GM19099 (cell line): ENCODE measurements around the gene ABHD6.

ENCODE experiments used
- POLR2A ChIP-seq: IDR thresholded peaks from 3 replicates; pipeline ENCODE4 v1.6.1; 2011; ENCODE audit warnings: low read depth; ENCODE audit not compliant: insufficient read length; ENCODE audit errors: extremely low read depth

Gene ABHD6

DNA sequence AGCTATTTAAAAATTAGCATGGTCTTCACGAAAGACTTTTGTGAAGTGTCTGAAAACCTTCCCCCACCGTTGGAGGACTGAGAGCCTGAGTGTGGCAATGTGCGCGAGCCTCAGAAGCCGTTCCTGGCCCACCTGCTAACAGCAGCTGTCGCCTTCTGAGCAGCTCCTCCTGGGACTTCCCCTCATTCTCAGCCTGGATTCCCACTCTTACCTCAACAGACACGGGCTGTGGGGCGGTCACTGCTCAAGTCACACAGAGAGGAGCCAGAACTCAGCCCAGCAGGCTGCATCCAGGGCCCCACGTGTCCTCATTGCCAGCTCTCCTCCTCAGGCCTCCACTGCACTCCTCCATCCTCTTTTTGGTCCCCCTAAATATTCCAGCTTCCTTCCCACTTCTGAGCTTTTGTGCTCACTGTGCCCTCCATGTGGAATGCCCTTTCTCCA lies 34.7 kb upstream of the ABHD6 start:
- no peak for TF ChIP-seq POLR2A

DNA sequence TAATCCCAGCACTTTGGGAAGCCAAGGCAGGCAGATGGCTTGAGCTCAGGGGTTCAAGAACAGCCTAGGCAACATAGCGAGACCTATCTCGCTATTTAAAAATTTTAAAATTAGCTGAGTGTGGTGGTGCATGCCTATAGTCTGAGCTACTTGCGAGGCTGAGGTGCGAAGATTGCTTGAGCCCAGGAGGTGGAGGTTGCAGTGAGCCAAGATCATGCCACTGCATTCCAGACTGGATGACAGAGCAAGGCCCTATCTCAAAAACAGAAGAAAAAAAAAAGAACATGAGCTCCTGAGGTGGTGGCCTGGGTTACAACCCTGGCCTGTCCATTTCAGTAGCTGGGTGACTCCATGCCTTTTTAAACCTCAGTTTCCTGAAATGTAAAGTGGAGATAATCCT lies 34.1 kb upstream of the ABHD6 start:
- TF ChIP-seq POLR2A = no peak

DNA sequence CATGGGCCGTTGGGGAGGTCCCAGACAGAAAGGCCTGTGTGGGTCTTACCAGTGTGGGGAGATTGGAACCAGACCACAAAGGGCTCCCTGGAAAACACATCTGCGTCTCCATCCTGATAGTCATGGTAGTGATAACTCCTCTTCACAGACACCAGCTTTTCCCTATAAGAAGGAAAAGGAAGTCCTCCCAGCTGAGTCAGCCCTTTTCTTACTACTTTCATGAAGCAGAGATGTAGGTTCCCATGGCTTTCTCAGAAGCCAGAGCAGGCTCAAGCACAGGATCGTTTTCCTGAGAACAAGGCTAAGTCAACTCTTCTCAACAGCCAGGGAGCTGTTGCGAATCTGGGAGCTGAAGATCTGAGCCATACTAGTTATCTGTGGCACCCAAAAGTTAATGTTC lies 32.9 kb upstream of the ABHD6 start:
- no peak for TF ChIP-seq POLR2A

DNA sequence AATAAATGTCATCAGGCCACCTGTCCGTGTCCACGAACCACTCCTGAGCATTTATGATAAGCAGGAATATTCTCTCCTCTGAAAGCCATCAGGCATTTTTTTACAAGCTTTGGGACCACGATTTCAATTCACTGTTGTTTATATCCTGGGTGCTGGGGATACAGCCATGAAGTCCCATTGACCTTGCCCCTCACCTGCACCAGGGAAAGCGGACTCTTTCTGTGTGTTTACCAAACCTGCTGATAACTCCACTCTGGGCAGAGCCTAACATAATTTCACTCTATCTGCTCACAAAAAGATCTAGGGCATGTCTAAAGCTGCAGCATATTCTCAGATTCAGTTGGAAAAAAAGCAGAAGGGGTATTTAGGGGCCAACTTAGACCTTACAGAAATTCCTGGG lies 31.6 kb upstream of the ABHD6 start:
- TF ChIP-seq POLR2A = no peak

DNA sequence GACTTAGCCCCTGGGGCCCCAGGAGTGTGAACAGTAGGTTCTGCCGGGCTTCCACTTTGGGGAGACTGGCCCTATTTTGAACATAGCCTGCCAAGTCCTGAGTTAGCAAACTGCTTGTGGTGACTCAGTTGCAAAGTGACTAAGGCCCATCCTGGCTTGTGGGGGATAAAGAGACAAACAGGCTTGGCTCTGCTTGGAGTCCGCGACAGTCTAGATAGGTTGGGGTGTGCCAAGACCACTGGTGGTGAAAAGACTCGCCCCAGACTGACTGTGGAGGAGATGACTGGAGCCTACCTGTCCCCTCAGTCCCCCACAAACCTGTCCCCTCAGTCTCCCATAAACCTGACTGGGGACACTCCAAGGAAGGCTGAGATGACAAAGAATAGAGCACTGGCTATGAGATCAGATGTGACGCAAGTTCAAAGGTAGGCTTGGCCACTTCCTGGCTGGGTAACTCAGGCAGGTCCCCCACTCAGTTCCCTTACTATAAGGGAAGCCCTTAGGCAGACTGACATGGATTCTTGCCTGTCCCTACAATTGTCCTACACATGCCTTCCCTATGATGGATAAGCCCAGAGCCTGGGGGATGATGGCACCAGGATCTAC lies 31.1 kb upstream of the ABHD6 start:
- TF ChIP-seq POLR2A = no peak

DNA sequence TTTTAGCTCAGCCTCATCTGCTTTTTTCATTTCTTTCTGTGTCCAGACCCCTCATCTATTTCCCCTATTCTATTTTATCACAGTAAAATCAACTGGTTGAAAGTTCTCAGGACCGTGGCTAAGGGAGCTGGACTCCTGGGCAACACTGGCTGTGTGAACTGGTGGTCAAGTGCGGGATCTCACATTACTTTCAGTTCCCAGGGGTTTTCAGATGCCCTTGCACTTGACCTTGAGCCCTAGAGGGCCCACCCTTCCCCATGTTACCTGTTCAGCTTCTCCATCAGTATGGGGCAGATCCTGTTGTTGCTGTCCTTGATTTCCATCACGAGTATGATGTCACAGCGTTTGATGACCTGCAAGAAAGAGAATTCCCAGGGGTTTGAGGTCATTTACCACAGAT lies 29.6 kb upstream of the ABHD6 start:
- TF ChIP-seq POLR2A = no peak

DNA sequence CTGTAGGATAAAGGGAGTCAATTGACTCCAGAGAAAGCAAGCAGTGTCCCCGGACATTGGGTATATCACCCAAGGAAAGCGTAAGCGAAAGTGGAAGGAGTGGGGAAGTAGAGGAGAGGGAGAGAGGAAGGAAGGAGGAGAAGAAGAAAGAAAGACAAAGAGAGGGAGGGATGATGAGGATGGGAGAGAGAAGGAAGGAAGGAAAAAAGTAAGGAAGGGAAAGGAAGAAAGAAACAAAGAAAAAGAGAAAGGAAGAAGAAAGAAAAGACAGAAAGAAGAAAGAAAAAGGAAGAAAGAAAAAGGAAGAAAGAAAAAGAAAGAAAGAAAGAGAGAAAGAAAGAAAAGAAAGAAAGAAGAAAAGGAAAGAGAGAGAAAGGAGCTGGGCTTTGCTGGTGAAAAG lies 27.7 kb upstream of the ABHD6 start:
- no peak for TF ChIP-seq POLR2A

DNA sequence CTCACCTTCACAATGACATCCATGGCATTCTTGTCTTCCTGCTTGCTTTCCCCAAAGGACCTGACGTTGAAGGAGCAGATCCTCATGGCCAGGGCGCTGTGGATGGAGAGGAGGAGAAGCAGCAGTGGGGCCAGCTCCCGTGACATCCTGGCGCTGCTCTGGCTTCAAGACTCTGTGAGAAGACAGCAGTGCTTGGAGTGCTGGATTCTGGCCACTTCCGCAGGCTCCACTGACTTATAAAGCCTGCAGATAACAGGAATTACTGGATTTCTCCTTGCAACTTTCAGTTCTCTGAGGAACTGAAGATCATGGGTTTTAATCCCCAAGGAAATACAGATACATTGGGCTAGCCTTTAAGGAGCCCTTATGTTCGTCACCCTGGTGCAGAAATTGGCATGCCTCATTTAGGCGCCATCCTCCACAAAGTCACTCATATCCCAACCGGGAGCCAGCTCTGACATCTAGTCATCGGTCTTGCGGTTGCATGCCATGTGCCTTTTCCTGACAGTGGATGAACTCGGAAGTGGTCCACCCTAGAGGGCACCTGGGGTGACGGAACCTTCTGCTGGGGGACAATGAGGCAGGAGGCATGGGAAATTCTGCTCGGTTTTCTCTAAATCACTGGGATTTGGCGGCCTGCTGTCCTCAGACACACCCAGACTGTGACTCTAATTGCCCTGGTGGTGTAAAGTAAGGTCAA lies 26.7 kb upstream of the ABHD6 start, which contains the start of gene DNASE1L3:
Gene DNASE1L3 (minus strand): TSS at position 212 of the 700 bp plus-strand sequence. CDS start 66 bp downstream, at position 146.
- no peak for TF ChIP-seq POLR2A

DNA sequence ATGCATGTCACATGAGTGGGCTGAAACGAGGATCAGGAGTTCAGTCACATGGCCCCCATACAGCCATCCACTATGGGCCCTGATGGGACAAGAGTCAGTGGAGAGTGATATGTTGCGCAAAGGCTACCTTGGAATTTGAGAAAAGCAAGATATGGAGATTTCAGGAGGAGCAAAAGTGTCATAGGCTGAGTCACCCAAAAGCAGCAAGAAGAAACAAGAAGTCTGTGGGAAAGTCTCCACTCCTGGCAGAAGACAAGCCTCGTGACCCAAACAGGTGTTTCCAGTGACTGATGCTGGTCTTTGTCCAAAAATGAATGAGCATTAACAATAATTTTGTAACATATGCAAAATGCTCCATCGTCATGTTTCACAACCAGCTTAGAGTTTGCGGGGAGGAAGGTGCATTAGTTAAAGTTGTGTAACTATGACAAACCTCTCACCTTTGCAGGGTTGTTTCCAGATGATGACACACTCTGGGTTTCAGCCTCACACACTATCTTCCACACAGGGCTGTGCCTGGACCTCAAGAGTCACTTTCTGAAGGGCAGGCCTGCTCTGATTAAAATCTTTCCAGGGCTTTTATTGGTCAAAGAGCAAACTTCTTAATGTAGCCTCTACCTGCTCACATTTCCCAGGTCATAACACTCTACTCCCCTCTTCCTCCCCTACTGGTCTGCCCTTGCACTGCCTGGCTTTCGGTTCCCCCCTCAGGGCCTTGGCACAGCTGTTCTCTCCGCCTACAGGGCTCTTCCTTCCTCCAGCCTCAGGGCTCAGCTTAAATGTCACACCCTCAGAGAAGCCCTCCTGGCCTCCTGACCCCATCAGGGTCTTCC lies 22.9 kb upstream of the ABHD6 start:
- no peak for TF ChIP-seq POLR2A

DNA sequence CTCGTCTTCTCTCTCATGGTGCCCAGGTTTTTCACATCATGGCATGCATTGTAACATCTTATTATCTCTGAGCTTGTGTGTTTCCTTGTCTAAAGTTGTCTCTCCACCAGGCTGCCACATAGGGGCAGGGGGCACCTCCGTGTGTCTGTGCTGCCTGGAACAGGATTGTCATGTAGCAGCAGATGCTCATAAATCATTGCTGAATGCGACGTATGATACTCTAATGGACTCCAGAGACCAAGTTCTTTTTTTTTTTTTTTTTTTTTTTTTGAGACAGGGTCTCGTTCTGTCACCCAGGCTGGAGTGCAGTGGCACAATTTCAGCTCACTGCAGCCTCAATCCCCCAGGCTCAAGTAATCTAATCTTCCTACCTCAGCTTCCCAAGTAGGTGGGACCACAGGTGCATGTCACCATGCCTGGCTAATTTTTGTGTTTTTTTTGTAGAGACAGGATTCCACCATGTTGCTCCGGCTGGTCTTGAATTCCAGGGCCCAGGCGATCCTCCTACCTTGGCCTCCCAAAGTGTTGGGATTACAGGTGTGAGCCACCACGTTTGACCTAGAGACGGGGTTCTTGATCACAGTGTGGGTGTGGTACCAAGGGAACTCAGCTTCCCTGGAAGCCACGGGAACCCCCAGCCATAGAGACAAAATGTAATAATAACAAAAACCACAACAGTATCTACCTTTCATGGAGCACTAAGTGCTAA lies 22.1 kb upstream of the ABHD6 start:
- no peak for TF ChIP-seq POLR2A

DNA sequence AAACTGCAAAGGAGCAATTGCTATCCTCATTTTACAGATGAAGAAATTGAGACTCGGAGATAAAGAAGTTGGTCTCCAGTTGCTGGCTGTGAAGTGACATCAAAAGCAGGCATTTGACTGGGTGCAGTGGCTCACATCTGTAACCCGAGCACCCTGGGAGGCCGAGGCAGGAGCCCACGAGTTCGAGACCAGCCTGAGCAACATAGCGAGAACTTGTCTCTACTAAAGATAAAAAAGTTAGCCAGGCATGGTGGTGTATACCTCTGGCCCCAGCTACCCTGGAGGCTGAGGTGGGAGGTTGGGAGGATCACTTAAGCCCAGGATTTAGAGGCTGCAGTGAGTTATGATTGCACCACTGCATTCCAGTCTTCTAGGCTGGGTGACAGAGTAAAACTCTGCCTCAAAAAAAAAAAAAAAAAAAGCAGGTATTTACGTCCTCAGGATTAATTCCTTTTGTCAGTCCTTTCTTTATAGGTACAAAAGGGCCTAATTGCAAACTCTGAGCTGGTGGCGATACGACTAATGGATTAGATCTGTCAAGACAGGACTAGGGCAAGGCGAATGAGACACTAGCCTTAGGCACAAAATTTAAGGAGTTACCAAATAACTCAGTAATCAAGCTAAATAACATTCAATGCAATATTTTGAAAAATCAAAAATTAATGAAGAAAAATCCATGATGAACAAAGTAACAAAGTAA lies 20.9 kb upstream of the ABHD6 start:
- no peak for TF ChIP-seq POLR2A

DNA sequence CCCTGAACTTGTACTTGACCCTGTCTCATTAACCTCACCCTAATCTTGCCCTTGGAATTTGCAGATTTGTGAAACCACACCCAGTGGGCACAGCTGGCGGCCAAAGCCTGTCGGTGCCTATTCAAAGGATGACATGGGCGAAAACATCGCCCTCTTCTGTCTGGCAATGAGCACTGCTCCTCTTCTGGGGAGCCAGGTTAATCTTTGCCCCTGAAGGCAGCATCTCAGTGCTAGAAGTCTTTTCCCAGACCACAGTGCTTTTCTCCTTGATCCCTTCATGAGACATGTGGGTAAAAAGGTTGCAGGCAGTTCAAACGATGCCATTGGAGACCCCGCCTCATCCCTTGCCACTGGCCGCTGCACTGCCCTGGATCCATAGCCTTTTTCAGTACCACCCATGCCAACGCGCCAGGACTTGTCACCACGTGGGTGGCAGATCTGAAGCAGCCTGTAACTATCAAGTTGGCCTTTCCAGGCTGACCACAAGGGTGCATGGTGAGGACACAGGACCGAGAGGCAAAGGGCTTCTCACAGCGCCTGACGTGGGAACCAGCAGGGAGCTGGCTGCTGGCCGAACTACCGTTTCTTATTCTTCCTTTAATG lies 20.3 kb upstream of the ABHD6 start:
- no peak for TF ChIP-seq POLR2A

DNA sequence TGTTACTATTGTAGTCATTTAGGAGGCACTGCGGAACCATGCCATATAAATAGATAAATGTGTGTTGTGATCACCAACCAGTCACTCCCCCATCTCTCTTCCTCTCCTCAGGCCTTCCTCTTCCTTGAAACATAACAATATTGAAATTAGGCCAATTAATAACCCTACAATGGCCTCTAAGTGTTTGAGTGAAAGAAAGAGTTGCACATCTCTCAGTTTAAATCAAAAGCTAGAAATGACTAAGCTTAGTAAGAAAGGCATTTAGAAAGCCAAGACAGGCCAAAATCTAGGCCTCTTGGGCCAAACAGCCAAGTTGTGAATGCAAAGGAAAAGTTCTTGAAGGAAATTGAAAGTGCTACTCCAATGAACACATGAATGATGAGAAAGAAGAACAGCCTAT lies 18.7 kb upstream of the ABHD6 start:
- TF ChIP-seq POLR2A = no peak

DNA sequence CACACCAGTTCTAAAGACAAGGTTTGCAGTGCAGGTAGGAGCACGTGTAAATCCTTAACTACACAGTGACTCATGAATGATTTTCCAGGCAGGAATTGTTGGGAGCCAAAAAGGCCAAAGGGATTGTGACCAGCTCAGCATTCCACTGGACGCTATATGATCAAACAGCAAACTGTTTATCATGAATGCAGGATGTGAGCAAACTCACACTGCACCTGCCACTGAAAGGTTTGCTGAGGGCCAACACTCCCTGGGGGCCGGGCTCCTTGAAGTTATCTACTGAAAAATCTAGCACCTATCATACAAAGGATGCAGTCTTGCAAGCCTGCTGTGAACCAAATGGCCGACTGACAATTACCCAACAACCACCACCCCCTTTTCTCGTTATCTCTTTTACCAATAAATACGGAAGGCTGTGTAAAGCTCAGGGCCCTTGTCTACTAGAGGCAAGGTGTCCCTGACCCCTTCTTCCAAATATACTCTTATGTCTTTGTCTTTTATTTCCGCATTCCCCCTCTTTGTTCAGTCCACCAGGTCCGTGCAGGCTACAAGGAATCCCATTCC lies 15.3 kb upstream of the ABHD6 start:
- no peak for TF ChIP-seq POLR2A
